Osteocyte (in vitro differentiated cells): ENCODE results near the gene RCSD1. TPM values are rescaled to one million over a fixed set of nuclear protein-coding genes. Genes with fewer than 3 reads are reported as not detected.

Experiments
- DNase-seq: peaks from one replicate; pipeline ENCODE4 v3.0.0; 2021; ENCODE audit warnings: mixed read lengths; ENCODE audit not compliant: unreplicated experiment; ENCODE audit errors: extremely low spot score
- H3K27ac Mint-ChIP-seq: one replicate; pipeline ENCODE4 v1.8.0; 2021; ENCODE audit warnings: mild to moderate bottlenecking, mixed read lengths; ENCODE audit not compliant: unreplicated experiment
- H3K27me3 Mint-ChIP-seq: one replicate; pipeline ENCODE4 v1.8.0; 2021; ENCODE audit warnings: mixed read lengths; ENCODE audit not compliant: unreplicated experiment
- H3K36me3 Mint-ChIP-seq: one replicate; pipeline ENCODE4 v1.8.0; 2021; ENCODE audit warnings: mixed read lengths; ENCODE audit not compliant: unreplicated experiment
- H3K4me1 Mint-ChIP-seq: one replicate; pipeline ENCODE4 v1.8.0; 2021; ENCODE audit warnings: mixed read lengths; ENCODE audit not compliant: unreplicated experiment
- H3K4me3 Mint-ChIP-seq: one replicate; pipeline ENCODE4 v1.8.0; 2021; ENCODE audit warnings: mild to moderate bottlenecking, moderate library complexity, mixed read lengths; ENCODE audit not compliant: unreplicated experiment
- H3K9me3 Mint-ChIP-seq: one replicate; pipeline ENCODE4 v1.8.0; 2021; ENCODE audit warnings: mixed read lengths; ENCODE audit not compliant: unreplicated experiment
- total RNA-seq: library from RNA; stranded (reverse); gene quantifications from 2 replicates; pipeline ENCODE4 v1.2.1, GENCODE V29; 2021
- TF ChIP-seq, protein P1 (sequence below): fragments of 200-600 bp; sonication (generic); IDR thresholded peaks from 2 replicates; pipeline ENCODE4 v1.5.0; 2021; ENCODE audit warnings: antibody characterized with exemption, mild to moderate bottlenecking, moderate library complexity

Gene RCSD1
- total RNA-seq, 1 donor from 2014 or later: not detected

DNA sequence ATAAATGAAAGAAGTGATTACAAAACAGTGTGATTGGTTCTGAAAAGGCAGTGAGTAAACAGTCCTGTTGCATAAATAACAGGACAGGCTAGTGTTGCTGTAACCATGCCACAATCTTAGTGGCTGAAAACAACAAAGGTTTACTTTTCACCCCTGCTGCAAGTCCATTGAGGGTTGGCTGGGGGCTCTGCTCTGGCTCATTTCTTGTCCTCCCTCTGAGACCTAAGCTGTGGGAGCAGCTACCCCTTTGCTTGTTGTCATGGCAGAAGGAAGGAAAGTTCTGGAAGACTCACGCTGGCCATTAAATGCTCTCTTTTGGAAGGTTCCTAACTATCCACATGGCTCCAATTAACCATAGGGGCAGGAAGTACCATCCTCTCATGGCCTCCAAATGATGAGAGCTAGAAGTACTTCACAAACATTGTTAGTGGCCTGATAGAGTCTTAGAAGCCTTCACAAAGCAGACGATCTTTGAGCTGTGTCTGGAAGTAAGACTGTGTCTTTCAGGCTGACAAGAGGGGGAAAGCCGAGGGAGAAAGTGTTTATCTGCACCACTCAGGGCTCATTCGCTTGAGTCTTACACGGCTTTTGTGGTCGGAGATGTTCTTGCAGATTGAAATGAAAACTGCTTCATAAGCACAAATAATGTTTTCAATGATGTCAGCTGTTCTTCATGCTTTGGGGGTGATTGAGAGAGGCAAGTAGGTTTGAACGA, 11.9 kb downstream of the RCSD1 start:
- no peaks in the 10 kb centered on the region for H3K9me3 Mint-ChIP-seq
- H3K36me3 Mint-ChIP-seq: no peaks in the 10 kb centered on the region
- no peak overlapping the region for H3K27ac Mint-ChIP-seq
- no peak overlapping the region for H3K4me3 Mint-ChIP-seq
- DNase-seq: no peak
- peaks cover 21% of the 10 kb centered on the region for H3K27me3 Mint-ChIP-seq
- TF ChIP-seq, protein P1, sequence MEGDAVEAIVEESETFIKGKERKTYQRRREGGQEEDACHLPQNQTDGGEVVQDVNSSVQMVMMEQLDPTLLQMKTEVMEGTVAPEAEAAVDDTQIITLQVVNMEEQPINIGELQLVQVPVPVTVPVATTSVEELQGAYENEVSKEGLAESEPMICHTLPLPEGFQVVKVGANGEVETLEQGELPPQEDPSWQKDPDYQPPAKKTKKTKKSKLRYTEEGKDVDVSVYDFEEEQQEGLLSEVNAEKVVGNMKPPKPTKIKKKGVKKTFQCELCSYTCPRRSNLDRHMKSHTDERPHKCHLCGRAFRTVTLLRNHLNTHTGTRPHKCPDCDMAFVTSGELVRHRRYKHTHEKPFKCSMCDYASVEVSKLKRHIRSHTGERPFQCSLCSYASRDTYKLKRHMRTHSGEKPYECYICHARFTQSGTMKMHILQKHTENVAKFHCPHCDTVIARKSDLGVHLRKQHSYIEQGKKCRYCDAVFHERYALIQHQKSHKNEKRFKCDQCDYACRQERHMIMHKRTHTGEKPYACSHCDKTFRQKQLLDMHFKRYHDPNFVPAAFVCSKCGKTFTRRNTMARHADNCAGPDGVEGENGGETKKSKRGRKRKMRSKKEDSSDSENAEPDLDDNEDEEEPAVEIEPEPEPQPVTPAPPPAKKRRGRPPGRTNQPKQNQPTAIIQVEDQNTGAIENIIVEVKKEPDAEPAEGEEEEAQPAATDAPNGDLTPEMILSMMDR: no peak
- no peaks in the 10 kb centered on the region for H3K4me1 Mint-ChIP-seq

DNA sequence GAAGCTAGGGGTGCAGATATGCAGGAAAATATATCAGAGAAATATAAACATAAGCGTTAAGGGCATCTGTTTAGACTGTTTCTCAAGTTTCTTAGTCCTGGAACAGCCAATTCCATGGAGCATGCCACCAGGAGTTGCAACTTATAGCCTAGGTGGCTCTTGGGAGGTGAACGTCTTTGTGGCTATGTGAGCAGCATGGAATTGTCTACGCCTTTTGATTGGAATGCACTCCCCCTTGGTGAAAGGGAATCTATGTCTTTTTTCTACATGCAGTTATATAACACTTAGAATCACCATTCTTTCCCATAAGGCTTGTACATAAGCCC, 12.4 kb downstream of the RCSD1 start:
- no peaks in the 10 kb centered on the region for H3K9me3 Mint-ChIP-seq
- H3K27me3 Mint-ChIP-seq: peaks cover 21% of the 10 kb centered on the region
- no peak for DNase-seq
- H3K27ac Mint-ChIP-seq: no peak overlapping the region
- TF ChIP-seq, protein P1: no peak
- no peaks in the 10 kb centered on the region for H3K36me3 Mint-ChIP-seq
- no peak overlapping the region for H3K4me3 Mint-ChIP-seq
- H3K4me1 Mint-ChIP-seq: no peaks in the 10 kb centered on the region

DNA sequence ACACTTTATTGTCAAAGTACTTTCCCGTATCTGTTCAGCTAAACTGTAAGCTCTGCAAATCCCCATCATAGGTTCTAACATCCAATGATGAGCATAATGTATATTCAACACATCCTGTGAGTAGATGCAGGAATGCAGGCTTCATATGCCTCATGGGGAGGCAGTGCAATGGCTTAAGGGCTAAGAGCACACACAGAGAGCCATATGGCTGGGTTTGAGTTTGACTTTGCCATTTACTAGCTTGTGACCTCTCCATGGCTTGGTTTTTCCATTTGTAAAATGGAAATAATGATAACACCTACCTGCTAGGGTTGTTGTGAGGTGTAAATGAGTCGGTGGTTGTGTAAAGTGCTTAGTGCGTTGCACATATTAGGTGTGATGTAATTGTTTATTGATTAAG, 13.4 kb downstream of the RCSD1 start:
- DNase-seq: no peak
- H3K36me3 Mint-ChIP-seq: no peaks in the 10 kb centered on the region
- TF ChIP-seq, protein P1: no peak
- peaks cover 24% of the 10 kb centered on the region for H3K27me3 Mint-ChIP-seq
- H3K27ac Mint-ChIP-seq: no peak overlapping the region
- H3K4me1 Mint-ChIP-seq: no peaks in the 10 kb centered on the region
- no peak overlapping the region for H3K4me3 Mint-ChIP-seq
- H3K9me3 Mint-ChIP-seq: no peaks in the 10 kb centered on the region

DNA sequence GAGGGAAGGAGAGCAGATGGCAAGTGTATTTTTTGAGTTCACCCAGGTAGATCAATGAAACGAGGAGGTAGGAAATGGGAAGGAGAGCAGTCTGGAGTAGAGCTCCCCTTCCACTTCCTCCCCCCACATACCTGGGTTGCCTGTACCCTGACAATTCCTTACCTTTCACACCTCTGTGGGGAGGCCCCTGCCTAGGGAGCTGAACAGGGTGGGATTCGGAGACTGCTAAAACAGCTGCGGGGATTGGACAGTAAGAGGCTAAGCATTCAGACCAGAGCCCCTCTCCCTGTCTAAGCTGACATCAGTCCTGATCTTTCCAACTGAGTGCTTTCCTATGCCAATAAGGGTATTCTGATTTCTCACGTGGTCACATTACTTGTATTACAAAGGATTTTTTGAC, 14.5 kb downstream of the RCSD1 start:
- peaks cover 26% of the 10 kb centered on the region for H3K27me3 Mint-ChIP-seq
- H3K4me3 Mint-ChIP-seq: no peak overlapping the region
- TF ChIP-seq, protein P1: no peak
- no peak for DNase-seq
- no peaks in the 10 kb centered on the region for H3K9me3 Mint-ChIP-seq
- no peaks in the 10 kb centered on the region for H3K4me1 Mint-ChIP-seq
- H3K27ac Mint-ChIP-seq: no peak overlapping the region
- no peaks in the 10 kb centered on the region for H3K36me3 Mint-ChIP-seq

DNA sequence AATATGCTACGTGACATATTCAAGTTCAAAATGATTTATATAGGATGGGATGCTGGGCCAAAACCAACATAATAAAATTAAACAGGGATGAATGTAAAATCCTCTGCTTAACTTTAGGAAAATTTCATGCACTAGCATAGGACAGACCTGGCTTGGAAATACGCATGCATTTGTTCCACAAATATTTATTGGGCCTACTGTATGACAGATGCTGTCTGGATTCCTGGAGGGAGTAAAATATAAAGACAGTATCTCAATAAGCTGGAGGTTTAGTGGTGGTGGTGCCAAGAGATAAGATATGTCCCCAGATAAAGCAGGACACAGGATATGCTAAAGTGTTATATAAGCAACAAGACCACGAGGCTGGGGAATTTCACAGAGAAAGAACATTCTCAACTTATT, 15.1 kb downstream of the RCSD1 start:
- Mint-ChIP-seq H3K4me1 (no peaks in the 10 kb centered on the region), H3K4me3 (no peak overlapping the region)

More for the DNA sequence above, 15.1 kb downstream of the RCSD1 start:
- no peak for DNase-seq
- TF ChIP-seq, protein P1: no peak
- H3K27me3 Mint-ChIP-seq: peaks cover 26% of the 10 kb centered on the region
- H3K27ac Mint-ChIP-seq: no peak overlapping the region
- no peaks in the 10 kb centered on the region for H3K9me3 Mint-ChIP-seq
- no peaks in the 10 kb centered on the region for H3K36me3 Mint-ChIP-seq
